ENCODE results near the gene NPW.

DNA sequence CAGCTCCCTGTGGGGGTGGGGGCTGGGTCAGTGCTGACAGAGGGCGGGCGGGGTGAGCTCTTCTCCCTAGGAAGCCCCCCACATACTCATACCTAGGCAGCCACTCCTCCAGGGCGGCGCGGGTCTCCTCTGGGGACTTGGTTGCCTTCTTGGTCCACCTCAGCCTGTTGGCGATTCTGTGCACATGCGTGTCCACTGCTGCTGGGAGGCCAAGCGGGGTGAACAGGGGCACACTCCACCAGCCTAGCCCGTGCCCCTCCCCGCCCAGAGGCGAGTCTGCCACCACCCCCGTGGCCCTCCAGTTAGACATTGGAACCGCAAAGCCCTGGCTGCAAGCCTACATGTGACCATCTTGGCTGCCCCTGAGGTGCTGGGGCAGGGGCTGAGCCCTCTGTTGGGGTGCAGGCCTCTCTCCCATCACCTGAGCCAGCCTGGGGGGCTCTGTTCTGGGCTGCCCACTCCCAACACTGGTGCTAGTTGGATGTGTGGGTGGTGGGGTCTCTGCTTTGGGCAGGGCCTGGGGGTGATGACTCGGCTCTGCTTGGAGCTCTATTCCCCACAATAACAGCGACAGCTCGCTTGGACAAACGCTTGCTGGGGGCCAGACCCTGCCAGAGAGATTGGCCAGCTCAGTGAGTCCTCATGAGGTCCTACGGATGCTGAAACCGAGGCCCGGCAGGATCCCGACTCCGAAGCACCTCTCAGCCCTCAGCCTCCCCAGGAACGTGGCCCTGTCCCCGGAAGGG is 20.6 kb downstream of the NPW start:
- TF ChIP-seq, protein P1, sequence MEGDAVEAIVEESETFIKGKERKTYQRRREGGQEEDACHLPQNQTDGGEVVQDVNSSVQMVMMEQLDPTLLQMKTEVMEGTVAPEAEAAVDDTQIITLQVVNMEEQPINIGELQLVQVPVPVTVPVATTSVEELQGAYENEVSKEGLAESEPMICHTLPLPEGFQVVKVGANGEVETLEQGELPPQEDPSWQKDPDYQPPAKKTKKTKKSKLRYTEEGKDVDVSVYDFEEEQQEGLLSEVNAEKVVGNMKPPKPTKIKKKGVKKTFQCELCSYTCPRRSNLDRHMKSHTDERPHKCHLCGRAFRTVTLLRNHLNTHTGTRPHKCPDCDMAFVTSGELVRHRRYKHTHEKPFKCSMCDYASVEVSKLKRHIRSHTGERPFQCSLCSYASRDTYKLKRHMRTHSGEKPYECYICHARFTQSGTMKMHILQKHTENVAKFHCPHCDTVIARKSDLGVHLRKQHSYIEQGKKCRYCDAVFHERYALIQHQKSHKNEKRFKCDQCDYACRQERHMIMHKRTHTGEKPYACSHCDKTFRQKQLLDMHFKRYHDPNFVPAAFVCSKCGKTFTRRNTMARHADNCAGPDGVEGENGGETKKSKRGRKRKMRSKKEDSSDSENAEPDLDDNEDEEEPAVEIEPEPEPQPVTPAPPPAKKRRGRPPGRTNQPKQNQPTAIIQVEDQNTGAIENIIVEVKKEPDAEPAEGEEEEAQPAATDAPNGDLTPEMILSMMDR (IDR thresholded peaks at IDR 0.05; ENCODE audit: low read depth, low read length, poor library complexity, severe bottlenecking): no peak
- no peak for TF ChIP-seq EZH2phosphoT487 (IDR thresholded peaks at IDR 0.05; ENCODE audit: borderline replicate concordance, low read length)

Measured in DOHH2 (cell line).